Right renal pelvis (tissue), 4 donors: ENCODE results near the gene NKPD1. TPM values are rescaled to one million over a fixed set of nuclear protein-coding genes. Genes with fewer than 3 reads are reported as not detected.

ENCODE experiments used
- DNase-seq, 4 donors: peaks; one replicate each; pipeline ENCODE4 v3.0.0-alpha.2; 2013; ENCODE audit warnings: low read depth in 4 of 4, low spot score in 3 of 4, missing footprints in 1 of 4
- polyA plus RNA-seq, 4 donors: library from polyadenylated mRNA; unstranded; fragments of 120-200 nt; gene quantifications; one replicate each; pipeline ENCODE4 v1.2.1, GENCODE V29; 2013; ENCODE audit not compliant: insufficient read length in 4 of 4

The NKPD1 gene
- polyA plus RNA-seq, 4 donors, result 0.10 to 0.25 (median 0.11) TPM

DNA sequence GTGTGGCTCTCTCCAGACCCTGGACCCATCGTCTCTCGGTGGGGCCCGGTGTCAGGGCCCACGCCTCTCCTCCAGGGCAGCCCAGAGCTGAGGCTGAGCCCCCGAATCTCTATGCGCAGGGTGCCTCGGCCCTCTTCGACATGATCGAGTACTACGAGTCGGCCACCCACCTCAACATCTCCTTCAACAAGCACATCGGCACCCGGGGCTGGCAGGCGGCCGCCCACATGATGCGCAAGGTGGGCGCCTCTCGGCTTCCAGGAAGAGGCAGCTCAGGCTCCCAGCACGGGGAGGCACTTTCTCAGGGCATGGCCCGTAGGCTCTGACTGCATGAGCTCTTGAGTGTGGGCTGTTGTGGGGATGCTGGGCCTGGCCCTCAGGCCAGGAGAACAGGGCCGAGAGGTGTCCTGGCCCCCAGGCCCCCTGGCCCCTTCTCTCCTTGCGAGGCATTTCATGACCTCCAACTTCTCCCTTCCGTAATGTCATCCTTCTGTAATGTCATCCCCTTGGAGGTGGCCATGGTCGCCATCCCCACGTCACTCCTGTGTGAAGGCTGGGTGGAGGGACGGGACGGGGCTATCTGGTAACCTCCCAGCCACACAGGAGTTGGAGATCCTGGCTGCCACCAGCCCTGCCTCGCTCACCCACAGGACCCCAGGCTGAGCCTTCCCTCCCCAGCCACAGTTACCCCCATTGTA is 19.4 kb downstream of the NKPD1 start:
- no peak for DNase-seq

DNA sequence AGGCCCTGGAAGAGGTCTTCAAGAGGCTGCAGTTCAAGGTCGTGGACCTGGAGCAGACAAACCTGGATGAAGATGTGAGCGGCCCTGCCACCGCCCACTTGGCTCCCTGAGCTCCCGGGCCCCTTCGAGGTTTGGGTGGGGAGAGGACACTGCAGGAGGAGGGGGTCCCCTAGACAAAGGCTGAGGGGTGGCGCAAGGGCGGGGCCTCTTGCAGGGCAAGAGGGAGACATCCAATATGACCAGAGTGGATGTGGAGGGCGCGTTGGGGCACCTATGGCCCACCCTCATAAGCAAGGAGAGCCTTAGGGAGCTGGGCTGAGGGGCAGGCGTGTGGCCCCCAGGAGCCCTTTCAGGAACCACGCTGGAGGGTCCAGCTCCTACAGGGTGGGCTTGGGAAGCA is 20.2 kb downstream of the NKPD1 start:
- DNase-seq, result no peak

DNA sequence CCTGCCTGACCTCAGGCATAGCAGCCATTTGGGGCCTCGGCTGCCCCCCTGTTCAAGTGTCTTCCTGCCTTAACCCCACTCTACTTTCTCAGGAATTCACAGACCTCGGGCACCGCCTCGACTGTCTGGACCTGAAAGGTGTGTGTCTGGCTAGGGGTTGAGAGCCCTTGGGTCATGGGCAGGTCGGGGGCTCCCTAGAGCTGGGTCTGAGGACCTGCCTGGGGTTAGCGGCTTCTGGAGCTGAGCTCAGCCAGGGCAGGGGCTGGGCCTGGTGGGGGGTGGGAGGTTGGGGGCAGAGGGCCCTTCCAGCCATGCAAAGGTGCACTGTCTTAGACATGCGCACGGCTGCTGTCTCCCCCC is 20.7 kb downstream of the NKPD1 start:
- DNase-seq, result no peak

DNA sequence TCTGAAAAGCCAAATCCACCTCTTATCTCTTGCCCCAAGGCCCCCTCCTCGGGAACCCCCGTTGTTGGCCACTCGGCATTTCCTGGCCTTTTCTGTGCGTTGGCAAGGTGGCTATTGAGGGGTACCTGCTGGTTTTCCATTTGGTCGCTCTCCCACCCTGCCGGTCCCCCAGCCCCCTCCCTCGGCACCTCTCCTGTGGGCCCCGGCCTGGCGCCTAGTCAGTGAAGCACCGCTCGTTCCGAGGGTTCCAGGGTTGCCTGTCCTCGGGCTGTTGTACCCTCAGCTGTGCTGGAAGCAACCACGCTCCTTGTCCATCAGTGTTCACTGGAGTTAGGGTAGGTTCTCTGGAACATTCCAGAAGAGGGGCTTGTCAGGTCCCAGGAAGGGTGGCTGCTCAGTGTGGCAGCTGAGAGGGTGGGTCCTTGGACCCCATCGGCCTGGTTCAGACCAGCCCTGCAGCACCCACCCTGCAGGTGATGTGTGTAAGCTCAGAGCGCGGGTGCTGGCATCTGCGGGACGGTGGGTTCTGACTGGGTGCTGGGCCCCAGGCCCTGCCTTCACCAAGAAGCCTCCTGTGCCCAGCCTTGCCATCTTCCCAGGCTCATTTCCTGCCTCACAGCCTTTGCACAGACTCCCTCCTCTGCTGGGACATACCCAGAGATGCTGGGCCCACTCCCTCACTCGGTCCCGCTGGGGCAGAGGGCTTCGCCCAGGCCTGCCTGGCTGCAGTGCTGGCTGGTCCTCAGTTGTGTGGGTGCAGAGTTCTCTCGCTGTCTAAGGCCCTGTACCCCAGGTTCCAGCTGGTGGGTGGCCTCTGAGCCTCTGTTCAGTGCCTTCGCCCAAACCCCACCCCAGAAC is 21.3 kb downstream of the NKPD1 start:
- no peak for DNase-seq

DNA sequence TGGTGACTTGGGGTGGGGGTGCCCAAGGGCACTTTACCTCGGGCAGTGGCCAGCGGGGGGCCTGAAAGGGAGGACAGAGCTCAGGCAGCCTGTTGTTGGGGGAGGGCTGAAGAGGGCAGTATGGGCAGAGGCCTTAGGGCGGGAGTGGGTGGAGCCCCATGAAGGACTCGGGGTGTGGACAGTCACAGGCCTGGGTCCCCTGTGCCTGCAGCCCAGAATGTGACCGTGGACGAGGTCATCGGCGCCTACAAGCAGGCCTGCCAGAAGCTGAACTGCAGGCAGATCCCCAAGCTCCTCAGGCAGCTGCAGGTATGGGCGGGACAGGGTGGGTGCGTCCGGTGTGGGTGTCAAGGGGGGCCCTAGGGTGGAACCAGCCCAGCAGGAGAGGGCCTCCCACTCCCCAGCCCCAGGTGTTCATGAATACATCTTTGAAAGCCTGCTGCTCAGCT is 22.5 kb downstream of the NKPD1 start:
- DNase-seq, result no peak

DNA sequence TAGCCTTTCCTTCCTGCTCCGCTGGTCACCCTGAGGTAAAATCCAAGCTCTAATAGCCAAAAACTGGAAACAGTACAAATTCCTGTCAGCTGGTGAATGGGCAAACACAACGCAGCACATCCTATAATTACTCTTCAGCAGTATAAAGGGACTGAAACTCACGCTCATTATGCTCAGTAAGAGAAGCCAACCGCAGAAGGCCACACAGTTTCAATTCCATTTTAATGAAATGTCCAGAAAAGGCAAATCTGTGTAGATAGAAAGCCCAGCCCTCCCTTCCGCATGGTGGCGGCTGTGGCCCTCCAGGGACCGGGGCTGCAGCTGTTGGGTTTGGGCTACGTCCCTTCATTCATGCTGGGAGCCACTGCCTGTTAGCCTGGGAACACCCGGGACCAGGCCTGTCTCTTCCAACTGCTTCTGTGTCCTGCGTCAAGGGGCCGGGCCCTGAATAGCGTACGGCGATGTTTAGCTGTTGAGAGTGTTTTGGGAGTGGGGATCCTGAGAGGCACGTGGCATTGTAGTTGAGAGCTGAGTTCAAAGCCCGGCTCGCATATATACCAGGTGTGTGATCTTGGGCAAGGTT is 23.5 kb downstream of the NKPD1 start:
- no peak for DNase-seq

DNA sequence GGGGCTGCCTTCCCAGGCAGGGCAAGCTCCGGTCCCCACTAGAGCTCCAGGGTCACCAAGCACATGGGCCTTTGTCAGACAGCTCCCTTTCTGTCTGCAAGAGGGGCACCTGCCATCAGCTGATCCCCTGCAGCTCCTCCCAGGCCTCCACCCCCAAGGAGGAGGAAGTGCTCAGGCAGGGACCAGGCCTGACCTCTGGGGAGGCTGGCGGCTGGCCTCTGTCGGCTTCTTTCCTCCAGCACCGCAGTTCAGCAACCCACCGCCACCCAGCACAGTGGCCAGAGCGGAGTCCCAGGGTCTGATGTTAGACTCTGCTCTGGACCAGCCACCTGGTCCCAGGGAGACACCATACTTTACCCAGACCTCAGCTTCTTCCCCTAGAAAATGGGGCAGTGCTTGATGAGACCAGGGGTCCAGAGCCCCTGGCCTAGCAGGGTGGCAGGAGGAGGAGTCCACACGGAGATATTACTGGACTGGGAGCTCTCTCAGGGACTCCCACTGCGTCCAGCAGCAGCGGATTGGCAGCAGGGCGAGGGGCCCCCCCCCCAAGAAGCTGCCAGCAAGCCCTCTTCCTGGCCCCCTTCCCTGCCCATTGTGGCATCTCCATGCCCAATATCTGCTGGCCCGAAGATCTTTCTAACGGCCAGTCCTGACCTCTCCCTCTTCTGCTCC is 24.1 kb downstream of the NKPD1 start:
- no peak for DNase-seq

DNA sequence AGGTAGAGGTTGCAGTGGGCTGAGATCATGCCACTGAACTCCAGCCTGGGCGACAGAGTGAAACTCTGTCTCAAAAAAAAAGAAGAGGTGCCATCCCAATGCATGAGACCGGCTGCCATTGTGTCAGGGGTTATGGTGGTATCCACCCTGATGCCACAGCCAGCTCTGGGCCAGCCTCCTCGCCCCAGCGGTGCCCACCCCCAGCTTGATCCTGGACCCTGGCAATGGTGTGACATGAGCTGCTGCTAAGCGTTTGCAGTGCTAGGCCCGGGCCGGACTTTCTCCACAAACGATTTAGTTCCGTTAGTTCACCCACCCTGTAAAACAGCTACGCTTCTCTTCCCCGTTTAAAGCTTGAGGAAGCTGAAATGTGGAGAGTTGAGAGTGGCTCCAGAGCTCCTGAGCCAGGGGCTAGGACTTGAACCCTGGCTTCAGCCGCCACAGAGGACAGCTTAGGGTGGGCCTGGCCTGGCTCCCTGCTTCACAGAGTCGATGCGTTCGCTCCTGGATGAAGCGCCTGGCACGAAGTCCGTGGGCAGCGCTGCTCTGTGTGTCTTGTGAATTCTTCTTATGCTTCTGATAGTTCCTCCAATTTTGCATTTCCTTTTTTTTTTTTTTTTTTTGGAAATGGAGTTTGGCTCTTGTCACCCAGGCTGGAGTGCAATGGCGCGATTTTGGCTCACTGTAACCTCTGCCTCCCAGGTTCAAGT is 25.5 kb downstream of the NKPD1 start:
- no peak for DNase-seq

DNA sequence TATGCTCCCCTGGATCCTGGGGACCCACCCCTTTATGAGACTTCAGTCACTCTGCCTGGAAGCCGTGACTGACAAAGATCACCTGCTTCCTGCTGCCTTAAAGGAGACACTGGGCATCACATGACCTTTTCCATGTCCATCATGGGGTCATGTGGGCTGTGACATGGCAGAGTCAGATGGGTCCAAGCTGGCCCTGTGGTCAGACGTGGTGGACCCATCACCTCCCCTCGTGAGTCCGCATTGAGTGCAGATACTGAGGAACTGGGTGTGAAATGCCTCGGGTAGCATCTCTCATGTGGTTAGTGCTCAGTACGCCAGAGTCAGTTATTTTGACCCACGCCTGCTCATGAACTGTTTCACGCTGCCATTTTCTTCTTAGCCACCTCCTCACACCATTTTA is 27.1 kb downstream of the NKPD1 start:
- no peak for DNase-seq

DNA sequence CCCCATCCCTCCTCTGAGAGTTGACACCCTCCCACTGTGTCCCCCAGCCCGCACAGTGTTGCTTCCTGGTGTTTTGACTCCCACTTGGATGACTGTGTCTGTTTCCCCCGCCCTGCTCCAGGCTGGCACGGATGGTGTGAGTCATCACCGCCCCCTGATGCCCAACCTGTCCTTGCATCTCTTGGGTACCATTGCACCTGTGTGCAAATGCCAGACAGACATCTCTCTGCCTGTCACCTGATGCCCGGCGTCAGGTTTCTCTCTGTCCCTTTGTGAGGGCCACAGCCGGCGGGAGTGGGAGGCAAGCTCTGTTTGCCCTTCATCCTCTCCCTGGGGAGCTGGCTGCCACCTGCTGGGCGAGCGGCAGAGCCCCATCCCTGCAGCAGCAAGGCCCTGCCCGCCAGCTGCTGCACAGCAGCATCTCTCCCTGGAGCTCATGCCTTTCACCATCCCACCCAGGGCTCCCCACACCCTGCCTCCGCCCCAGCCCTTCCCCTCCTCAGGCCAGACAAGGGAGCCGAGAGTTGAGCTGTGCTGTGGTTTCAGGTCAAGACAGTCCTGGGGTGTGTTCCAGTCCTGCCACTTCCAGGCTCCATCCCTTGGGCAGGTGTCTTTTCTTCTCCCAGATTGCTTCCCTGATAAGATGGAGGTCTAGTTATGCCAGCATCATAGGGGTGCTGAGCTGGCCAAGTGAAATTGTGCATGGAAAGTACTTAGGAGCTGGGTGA is 29.7 kb downstream of the NKPD1 start:
- DNase-seq, result no peak

DNA sequence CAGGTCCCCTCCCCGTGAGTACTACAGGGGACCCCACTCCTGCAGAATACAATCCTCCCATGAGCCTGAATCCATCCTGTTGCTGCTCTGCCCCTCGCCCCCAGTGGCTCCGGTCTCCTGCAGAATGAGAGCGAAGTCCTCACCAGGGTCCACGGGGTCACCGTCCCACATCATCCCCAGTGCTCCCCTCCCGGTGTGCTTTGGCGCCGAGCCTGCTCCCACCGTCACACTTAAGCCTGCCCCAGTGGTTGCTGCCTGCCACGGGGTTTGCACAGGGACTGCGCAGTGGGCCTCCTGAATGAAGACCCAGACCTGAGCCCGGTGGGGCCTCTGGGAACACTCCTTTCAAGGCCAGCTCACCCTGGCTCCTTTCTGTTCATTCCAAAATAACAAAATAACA is 30.5 kb downstream of the NKPD1 start:
- DNase-seq, result no peak

DNA sequence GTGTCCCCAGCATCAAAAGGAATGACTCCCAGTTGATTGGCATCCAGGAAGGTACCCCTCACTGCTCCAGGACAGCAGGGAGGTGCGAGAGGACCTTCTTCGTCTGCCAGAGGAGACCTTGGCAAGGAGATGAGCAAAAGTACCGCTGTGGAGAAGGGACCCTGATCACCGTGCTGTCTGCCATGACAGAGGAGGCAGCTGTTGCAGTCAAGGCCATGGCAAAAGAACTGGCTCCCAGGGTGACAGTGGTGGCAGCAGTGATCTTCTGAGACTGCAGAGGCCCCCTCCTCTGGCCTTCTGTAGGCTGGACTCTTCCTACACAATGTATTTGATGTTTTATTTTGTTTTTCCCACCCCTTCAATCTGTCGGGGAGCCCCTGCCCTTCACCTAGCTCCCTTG is 32.0 kb downstream of the NKPD1 start:
- no peak for DNase-seq

DNA sequence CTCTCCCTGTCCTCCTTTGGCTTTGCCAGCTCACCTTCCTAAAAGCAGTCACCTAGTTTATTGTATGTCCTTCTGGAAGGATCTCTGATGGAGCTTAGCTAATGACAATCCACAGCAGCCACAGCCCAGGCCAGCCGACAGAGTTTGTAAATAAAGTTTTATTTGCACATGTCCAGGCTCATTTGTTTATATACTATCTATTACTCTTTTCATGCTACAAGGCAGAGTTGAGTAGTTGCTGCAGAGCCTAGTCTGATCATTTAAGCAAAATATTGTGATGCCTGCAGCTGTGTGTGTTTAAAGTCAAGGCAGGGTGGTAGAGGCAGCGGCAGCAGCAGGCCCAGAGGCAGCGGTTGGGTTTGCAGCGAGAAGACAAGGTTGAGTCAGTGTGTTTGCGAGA is 32.6 kb downstream of the NKPD1 start:
- DNase-seq, result no peak

DNA sequence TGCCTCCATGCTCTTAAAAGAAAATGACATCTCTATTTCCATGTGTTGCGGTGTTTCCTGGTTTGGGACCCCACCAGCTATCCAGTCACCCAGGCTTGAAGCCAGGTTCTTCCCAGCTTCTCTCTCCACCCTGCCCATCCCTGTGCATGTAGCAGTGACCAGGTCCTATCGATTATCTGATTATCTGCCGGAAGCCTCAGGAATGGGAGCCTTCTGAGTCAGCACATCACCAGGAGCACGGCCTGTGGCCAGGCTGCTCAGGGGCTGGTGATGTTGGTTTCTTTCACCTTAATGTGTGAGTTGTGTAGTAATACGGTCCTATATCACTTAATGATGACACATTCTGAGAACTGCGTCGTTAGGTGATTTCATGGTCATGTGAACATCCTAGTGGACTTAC is 34.1 kb downstream of the NKPD1 start:
- DNase-seq, result no peak

DNA sequence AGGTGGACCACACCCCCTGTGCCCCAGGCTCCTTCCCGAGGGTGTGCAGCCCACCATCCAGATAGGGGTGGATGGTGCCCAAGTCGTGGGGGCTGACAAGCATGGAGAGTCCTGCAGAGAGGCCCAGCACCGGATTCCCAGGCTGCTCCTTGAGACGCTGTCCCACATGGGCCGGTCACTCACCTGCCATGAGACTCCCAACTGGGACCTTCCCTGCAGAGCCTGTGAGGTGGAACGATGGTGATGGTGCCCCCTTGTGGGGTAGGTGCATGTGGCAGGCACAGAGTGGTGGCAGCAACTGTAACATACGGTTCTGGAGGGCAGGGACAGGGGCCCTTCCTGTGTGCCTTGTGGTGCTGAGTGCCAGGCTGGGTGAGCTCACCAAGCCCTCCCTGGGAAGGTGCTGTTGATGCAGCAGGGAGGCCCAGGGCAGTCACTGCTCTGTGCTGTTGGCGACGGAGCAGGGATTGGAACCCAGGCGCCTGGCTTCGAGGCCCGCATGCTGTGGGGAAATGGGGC is 34.7 kb downstream of the NKPD1 start:
- peak in 1 of 4 donors; percentile 34 for DNase-seq

DNA sequence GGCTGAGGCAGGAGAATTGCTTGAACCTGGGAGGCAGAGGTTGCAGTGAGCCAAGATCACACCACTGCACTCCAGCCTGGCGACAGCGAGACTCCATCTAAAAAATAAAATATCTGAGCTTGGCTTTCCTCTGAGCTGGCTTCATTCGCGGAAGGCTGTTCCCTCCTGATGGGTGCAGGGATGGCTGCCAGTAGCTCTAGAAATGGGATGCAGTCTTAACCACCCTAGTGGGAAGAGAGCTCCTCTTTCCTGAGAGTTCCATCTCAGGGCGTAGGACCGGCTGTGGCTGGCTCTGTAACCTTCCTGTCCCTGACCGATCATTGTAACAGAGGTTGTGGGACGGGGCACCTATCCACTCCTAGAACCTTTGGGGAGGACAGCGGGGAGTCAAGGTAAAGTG is 35.4 kb downstream of the NKPD1 start:
- DNase-seq, result no peak

DNA sequence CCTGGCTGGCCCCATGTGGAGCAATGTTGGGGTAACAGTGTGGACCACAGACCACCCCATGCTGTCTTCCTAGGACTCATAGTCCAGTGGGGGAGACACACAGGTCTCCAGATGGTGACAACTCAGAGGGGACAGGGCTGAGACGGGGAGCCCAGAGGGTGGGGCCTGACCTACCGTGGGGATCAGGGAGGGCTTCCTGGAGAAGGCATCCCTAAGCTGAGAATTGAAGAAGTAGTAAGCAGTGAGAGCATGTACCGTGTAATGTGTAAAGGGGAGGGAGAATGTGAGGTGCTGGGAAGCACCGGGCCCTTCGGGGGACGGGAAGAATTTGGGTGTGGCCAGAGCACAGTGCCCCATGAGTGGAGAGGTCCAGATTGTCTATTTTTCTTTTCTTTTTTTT is 36.8 kb downstream of the NKPD1 start:
- DNase-seq, result no peak

DNA sequence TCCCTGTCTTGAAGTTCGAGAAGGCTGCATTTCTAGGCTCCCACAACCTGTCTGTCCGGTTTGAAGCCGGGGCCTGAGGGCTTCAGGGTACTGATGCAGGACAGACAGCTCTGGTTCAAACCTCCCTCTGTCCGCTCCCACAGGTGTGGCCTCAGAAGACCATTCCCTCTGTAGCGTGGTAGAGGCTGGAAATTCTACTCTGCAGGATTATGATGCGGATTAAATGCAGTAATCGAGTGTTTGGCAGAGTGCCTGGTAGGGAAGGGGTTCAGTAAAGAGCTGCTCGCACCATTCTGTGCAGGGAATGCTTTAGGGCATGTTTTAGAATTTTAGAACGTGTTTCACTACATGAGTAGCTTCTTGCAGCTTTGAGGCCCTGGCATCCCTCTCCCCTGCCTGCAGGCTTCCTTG is 37.3 kb downstream of the NKPD1 start:
- no peak for DNase-seq

DNA sequence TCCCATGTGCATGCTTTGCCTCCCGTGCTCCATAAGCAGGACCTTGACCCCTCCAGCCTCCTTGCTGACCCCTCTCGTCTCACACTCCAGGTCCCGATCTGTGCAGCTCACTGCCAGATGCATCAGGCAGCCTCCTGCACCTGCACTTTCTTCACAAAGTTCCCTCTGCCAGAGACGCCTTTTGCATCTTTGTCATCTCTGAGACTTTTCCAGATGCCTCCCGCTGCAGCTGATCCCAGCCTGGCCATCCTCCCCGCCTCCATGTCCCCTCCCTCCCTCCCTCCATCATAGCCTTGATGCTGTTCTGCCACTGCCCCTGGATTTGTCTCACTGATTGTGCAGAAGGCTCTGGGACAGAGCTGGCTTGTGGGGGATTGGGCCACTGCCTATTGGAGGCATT is 38.0 kb downstream of the NKPD1 start:
- no peak for DNase-seq

DNA sequence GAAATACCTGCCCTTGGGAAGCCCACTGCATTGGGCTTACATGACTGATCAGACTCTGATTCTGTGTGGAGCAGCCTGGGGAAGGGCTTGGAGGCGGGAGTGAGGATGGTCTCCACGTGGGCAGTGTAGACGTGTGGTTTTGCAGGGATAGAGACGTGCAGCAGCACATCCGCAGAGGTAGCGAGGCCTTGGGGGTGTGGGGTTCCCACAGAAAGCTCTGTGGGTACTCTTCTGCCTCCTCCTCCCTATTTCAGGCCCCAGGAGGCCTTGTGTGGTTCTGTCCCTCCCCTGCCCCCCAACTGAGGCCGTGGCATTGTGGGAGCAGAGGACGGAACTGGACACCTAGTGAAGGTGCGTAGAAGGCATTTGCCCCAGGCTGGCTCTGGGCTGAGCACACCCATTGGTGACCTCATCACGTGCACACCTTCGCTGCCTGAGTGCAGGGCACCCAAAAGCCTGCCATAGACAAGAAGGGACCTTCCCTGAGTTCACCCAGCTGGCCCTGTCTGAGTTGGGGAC is 38.9 kb downstream of the NKPD1 start:
- DNase-seq, result no peak
